K562 (cell line): ENCODE data around the gene ABAT. TPM values are rescaled to one million over a fixed set of nuclear protein-coding genes. Genes with fewer than 3 reads are reported as not detected.

Experiments used
- ATAC-seq: fragments of 200-7000 bp; cut with Tn5 transposase; 3 replicates; pipeline ENCODE4 v1.9.1; 2020; ENCODE audit warnings: moderate library complexity
- BruUV-seq: library from RNA; stranded (reverse); fragments of 400-500 nt; replicated peaks from 2 replicates; lab custom pipeline; 2021; lab: Mats Ljungman, UMichigan
- CTCF ChIA-PET: fragments of 300-600 bp; formaldehyde crosslinking; extraction: SDS; loops from one replicate; lab custom pipeline; 2021; ENCODE audit warnings: low intra/inter-chr PET ratio; lab: Yijun Ruan, JAX
- POLR2A ChIA-PET: fragments of 300-600, 350-650 bp; sonication (Branson Sonifier 250); formaldehyde crosslinking; extraction: SDS; loops from one replicate; lab custom pipeline; 2021; ENCODE audit warnings: antibody characterized with exemption, inconsistent platforms; lab: Yijun Ruan, JAX
- DNase-seq, 4 experiments: peaks; one replicate each; pipeline versions ENCODE4 v3.0.0 to v3.0.0-alpha.2; 2011 to 2018; ENCODE audit warnings: low spot score in 3 of 4, mixed read lengths in 3 of 4; ENCODE audit errors: extremely low read depth in 1 of 4
- FAIRE-seq: peaks from 2 replicates; lab custom pipeline; 2011; peaks lifted over from hg19 to GRCh38; lab: Jason Lieb, UNC
- H2AFZ ChIP-seq: 2 replicates; pipeline ENCODE4 v1.6.0; 2011; ENCODE audit warnings: low read depth, low read length, control low read depth, inconsistent platforms
- H3K27ac ChIP-seq: fragments of 200-600 bp; 3 replicates; pipeline ENCODE4 v1.8.0; 2011; ENCODE audit warnings: low read depth, mild to moderate bottlenecking, control low read depth, inconsistent platforms, low read length, moderate library complexity, mixed read lengths; ENCODE audit errors: extremely low read depth
- H3K27me3 ChIP-seq, 2 experiments: fragments of 300-600 bp in 1 of 2; 2 replicates in 1 of 2; 3 replicates in 1 of 2; pipeline versions ENCODE4 v1.6.0 to v1.8.0; 2011; ENCODE audit warnings: inconsistent platforms in 2 of 2, low read length in 2 of 2, mild to moderate bottlenecking in 1 of 2, mixed read lengths in 1 of 2, moderate library complexity in 1 of 2; ENCODE audit not compliant: control insufficient read depth in 2 of 2, insufficient read depth in 2 of 2
- H3K36me3 ChIP-seq: fragments of 300-600 bp; 3 replicates; pipeline ENCODE4 v1.8.0; 2011; ENCODE audit warnings: mild to moderate bottlenecking, low read length, inconsistent platforms; ENCODE audit not compliant: control insufficient read depth, insufficient read depth
- H3K4me1 ChIP-seq, 2 experiments: fragments of 200-600 bp in 1 of 2; replicated peaks in 1 of 2; 2 replicates in 1 of 2; 3 replicates in 1 of 2; pipeline versions ENCODE4 v1.5.1 to v1.8.0; 2011; ENCODE audit warnings: inconsistent platforms in 2 of 2, low read length in 2 of 2, mild to moderate bottlenecking in 1 of 2, mixed read lengths in 1 of 2, moderate library complexity in 1 of 2; ENCODE audit not compliant: control insufficient read depth in 2 of 2, insufficient read depth in 2 of 2
- H3K4me2 ChIP-seq: 2 replicates; pipeline ENCODE4 v1.6.1; 2011; ENCODE audit warnings: low read length, control low read depth, inconsistent platforms, mixed read lengths; ENCODE audit not compliant: insufficient read depth
- H3K4me3 ChIP-seq: fragments of 200-600 bp; sonication (generic), shearing (Covaris generic); 2 replicates; pipeline ENCODE4 v1.5.1; 2016; ENCODE audit warnings: control low read depth, inconsistent platforms
- H3K79me2 ChIP-seq: fragments of 200-600 bp; 3 replicates; pipeline ENCODE4 v1.8.0; 2011; ENCODE audit warnings: low read length, inconsistent platforms; ENCODE audit not compliant: control insufficient read depth, insufficient read depth
- H3K9ac ChIP-seq, 2 experiments: 2 replicates each; pipeline versions ENCODE4 v1.6.0 to v1.6.1; 2011; ENCODE audit warnings: low read depth in 2 of 2, low read length in 2 of 2, control low read depth in 1 of 2, inconsistent platforms in 1 of 2, mild to moderate bottlenecking in 1 of 2, mixed read lengths in 1 of 2; ENCODE audit not compliant: insufficient read depth in 1 of 2
- H3K9me1 ChIP-seq: one replicate; pipeline ENCODE4 v1.6.0; 2011; ENCODE audit warnings: inconsistent platforms, mild to moderate bottlenecking, low read length, moderate library complexity; ENCODE audit not compliant: control insufficient read depth, insufficient read depth
- H3K9me3 ChIP-seq: replicated peaks from 2 replicates; pipeline ENCODE4 v1.5.1; 2011; ENCODE audit warnings: low read depth, low read length, inconsistent platforms; ENCODE audit not compliant: control insufficient read depth, insufficient read depth
- H4K20me1 ChIP-seq: replicated peaks from 2 replicates; pipeline ENCODE4 v1.6.1; 2011; ENCODE audit warnings: low read length, inconsistent platforms, mixed read lengths; ENCODE audit not compliant: control insufficient read depth, insufficient read depth
- AFF4 ChIP-seq: sonication (generic); formaldehyde crosslinking; IDR thresholded peaks from 2 replicates; pipeline ENCODE4 v1.8.0; 2023; ENCODE audit warnings: mild to moderate bottlenecking, missing genetic modification reagents
- HNRNPL ChIP-seq: fragments of 200-400 bp; formaldehyde crosslinking; IDR thresholded peaks from 2 replicates; pipeline ENCODE4 v1.6.1; 2017; ENCODE audit warnings: low read depth, mild to moderate bottlenecking, low read length
- NCOA1 ChIP-seq: fragments of 450-650 bp; IDR thresholded peaks from 2 replicates; pipeline ENCODE4 v1.6.1; 2016; ENCODE audit warnings: low read depth
- REST ChIP-seq, 2 experiments: fragments of 450-650 bp; formaldehyde crosslinking in 1 of 2; IDR thresholded peaks; 2 replicates each; pipeline versions ENCODE4 v1.4.0 to v1.6.1; 2014 to 2020; ENCODE audit warnings: mild to moderate bottlenecking in 2 of 2, borderline replicate concordance in 1 of 2, low read depth in 1 of 2
- SP2 ChIP-seq: IDR thresholded peaks from 2 replicates; pipeline ENCODE4 v1.6.1; 2011; ENCODE audit warnings: mild to moderate bottlenecking, low read depth, low read length, moderate library complexity; ENCODE audit not compliant: poor library complexity, severe bottlenecking; ENCODE audit errors: extremely low read depth
- TFE3 ChIP-seq: fragments of 450-650 bp; formaldehyde crosslinking; IDR thresholded peaks from 2 replicates; pipeline ENCODE4 v1.4.0; 2020; ENCODE audit warnings: mild to moderate bottlenecking, mixed read lengths
- ZFP36 ChIP-seq: fragments of 150-350 bp; IDR thresholded peaks from 2 replicates; pipeline ENCODE4 v1.6.1; 2018; ENCODE audit warnings: low read length, low read depth; ENCODE audit not compliant: partially characterized antibody
- WGBS: fragments of 100-300 bp; shearing (Covaris generic); methylation state at CpG from one replicate; pipeline ENCODE4 v1.1.6; 2016; ENCODE audit warnings: low coverage, mixed read lengths; ENCODE audit not compliant: insufficient coverage; ENCODE audit errors: missing lambda C conversion rate; 5-methylcytosine and 5-hydroxymethylcytosine counted together
- in situ Hi-C: fragments of 300-500 bp; cut with MboI; formaldehyde crosslinking; loops from 4 replicates; pipeline ENCODE4 v1.15.0; 2018; ENCODE audit warnings: inconsistent platforms, mixed read lengths
- intact Hi-C: fragments of 100-400 bp; cut with micrococcal nuclease; formaldehyde crosslinking; loops from 2 replicates; pipeline ENCODE4 v1.14.2; 2022
- polyA plus RNA-seq, 8 experiments: library from polyadenylated mRNA; depleted of rRNA in 4 of 8; stranded (reverse) in 5 of 8; unstranded in 3 of 8; fragments of >200 nt; fragmentation: Nextera tagmentation in 2 of 8; fragmentation: Illumina TruSeq in 1 of 8; extraction: Ambion mirVana in 2 of 8; extraction: Trizol in 1 of 8; gene quantifications; 2 replicates each; pipeline versions ENCODE4 v1.2.1 to v1.2.3, GENCODE V29; 2011 to 2014; ENCODE audit warnings: inconsistent platforms in 1 of 8, missing spikeins in 1 of 8
- total RNA-seq, 7 experiments: library from RNA; depleted of rRNA in 6 of 7; stranded (reverse); fragments of >200 nt in 6 of 7; fragmentation: Illumina TruSeq in 2 of 7; extraction: Trizol in 2 of 7; gene quantifications; 2 replicates each; pipeline versions ENCODE4 v1.2.1 to v1.2.3, GENCODE V29; 2011 to 2021; ENCODE audit warnings: low replicate concordance in 1 of 7

Gene ABAT
- total and polyA plus RNA-seq, 9 of the 15 experiments (the other 6 are each of a cell fraction or from before 2014, with no cell fraction given): 0.01 to 0.49 (median 0.10) TPM

GRCh38 chr16:8775359-8775758 is 100.9 kb downstream of the ABAT start:
- DNase-seq: no peak
- Histone ChIP-seq H2AFZ (no peak overlapping the region), H3K4me2 (no peak overlapping the region), H3K27me3 (peaks cover 16 to 72% of the 10 kb centered on the region in 2 experiments), H3K79me2 (no peaks in the 10 kb centered on the region), H3K36me3 (no peaks in the 10 kb centered on the region), H3K9me1 (no peaks in the 10 kb centered on the region), H3K4me1 (no peaks in the 10 kb centered on the region; a peak in 1 of 5 replicates), H3K4me3 (no peak overlapping the region), H3K9me3 (no peaks in the 10 kb centered on the region), H4K20me1 (peaks cover 7% of the 10 kb centered on the region; the same call in 1 of the 2 replicates), H3K9ac (no peak overlapping the region), H3K27ac (no peak overlapping the region)
- no peak for ATAC-seq
- no peak for FAIRE-seq
- BruUV-seq: no TSS peak
- in situ Hi-C loops (no loop called here), intact Hi-C loops (no loop called here)
- POLR2A ChIA-PET: interaction anchor here (0.6 to 1.1 kb wide), 2 partner anchors 76 to 140 kb away, joined by 3 read pairs; no protein-coding TSS in a partner anchor
- CTCF ChIA-PET: no interaction called here
- WGBS: 0% methylated on average over 1 of the region's 1 CpG
- TF ChIP-seq REST (IDR thresholded peaks at IDR 0.05; ENCODE audit: borderline replicate concordance): no peak
- no peak for TF ChIP-seq REST (CRISPR knock-in tag; IDR thresholded peaks at IDR 0.05; ENCODE audit: low read depth)
- TF ChIP-seq HNRNPL: no peak
- peak; percentile 70 for TF ChIP-seq ZFP36
- no peak for TF ChIP-seq AFF4
- TF ChIP-seq TFE3 (CRISPR knock-in tag): no peak
- TF ChIP-seq NCOA1: no peak
- no peak for TF ChIP-seq SP2
